H1 (cell line): ENCODE measurements around the gene GPR155. TPM values are rescaled to one million over a fixed set of nuclear protein-coding genes. Genes with fewer than 3 reads are reported as not detected.

Experiments used
- CTCF ChIA-PET: fragments of 300-600 bp; sonication (Branson Sonifier 250); formaldehyde crosslinking; loops from one replicate; lab custom pipeline; 2021; ENCODE audit not compliant: partially characterized antibody; lab: Charles Lee
- POLR2A ChIA-PET: fragments of 300-600 bp; sonication (Branson Sonifier 250); formaldehyde crosslinking; loops from one replicate; lab custom pipeline; 2021; ENCODE audit warnings: inconsistent platforms; ENCODE audit not compliant: partially characterized antibody; lab: Charles Lee
- DNase-seq, 2 experiments: peaks; one replicate each; pipeline versions ENCODE4 v3.0.0 to v3.0.0-alpha.2; 2010 to 2022; ENCODE audit warnings: low spot score in 2 of 2, low read depth in 1 of 2, mixed read lengths in 1 of 2
- FAIRE-seq: peaks from 2 replicates; lab custom pipeline; 2011; peaks lifted over from hg19 to GRCh38; lab: Jason Lieb, UNC
- H2AFZ ChIP-seq: 2 replicates; pipeline ENCODE4 v1.8.1; 2012; ENCODE audit warnings: low read length, inconsistent platforms
- H2AK5ac ChIP-seq: 2 replicates; pipeline ENCODE4 v1.6.1; 2013; ENCODE audit warnings: low read depth, low read length
- H2BK120ac ChIP-seq: replicated peaks from 2 replicates; pipeline ENCODE3; 2013; ENCODE audit warnings: low read depth, low read length, inconsistent platforms
- H2BK12ac ChIP-seq: 2 replicates; pipeline ENCODE4 v1.6.1; 2013; ENCODE audit warnings: low read depth, low read length
- H2BK15ac ChIP-seq: 2 replicates; pipeline ENCODE4 v1.6.1; 2013; ENCODE audit warnings: low read length
- H2BK20ac ChIP-seq: 2 replicates; pipeline ENCODE4 v1.6.1; 2013; ENCODE audit warnings: low read length
- H2BK5ac ChIP-seq: 2 replicates; pipeline ENCODE4 v1.6.1; 2013; ENCODE audit warnings: low read depth, low read length
- H3K14ac ChIP-seq: 2 replicates; pipeline ENCODE4 v1.6.1; 2013; ENCODE audit warnings: inconsistent platforms; ENCODE audit not compliant: insufficient read length
- H3K18ac ChIP-seq: 2 replicates; pipeline ENCODE4 v1.6.1; 2013; ENCODE audit warnings: low read length; ENCODE audit errors: extremely low read depth
- H3K23ac ChIP-seq: 2 replicates; pipeline ENCODE4 v1.6.1; 2013; ENCODE audit warnings: inconsistent platforms; ENCODE audit not compliant: insufficient read length
- H3K23me2 ChIP-seq: 2 replicates; pipeline ENCODE4 v1.6.1; 2013; ENCODE audit warnings: low read depth, low read length
- H3K27ac ChIP-seq: 2 replicates; pipeline ENCODE4 v1.6.1; 2011; ENCODE audit warnings: low read depth, low read length, inconsistent platforms
- H3K27me3 ChIP-seq, 4 experiments: replicated peaks in 1 of 4; 1 replicate in 1 of 4; 2 replicates in 3 of 4; pipeline versions ENCODE4 v1.6.1 to v1.8.1; 2011 to 2013; ENCODE audit warnings: low read length in 3 of 4, mild to moderate bottlenecking in 3 of 4, inconsistent platforms in 2 of 4, mixed read lengths in 2 of 4, moderate library complexity in 1 of 4; ENCODE audit not compliant: control insufficient read depth in 3 of 4, insufficient read depth in 3 of 4; ENCODE audit errors: extremely low read depth in 1 of 4
- H3K36me3 ChIP-seq, 4 experiments: 2 replicates each; pipeline versions ENCODE4 v1.6.1 to v1.8.1; 2011 to 2013; ENCODE audit warnings: mild to moderate bottlenecking in 4 of 4, low read length in 3 of 4, moderate library complexity in 2 of 4, control low read depth in 1 of 4, inconsistent platforms in 1 of 4; ENCODE audit not compliant: insufficient read depth in 4 of 4, control insufficient read depth in 2 of 4
- H3K4ac ChIP-seq: replicated peaks from 2 replicates; pipeline ENCODE3; 2013; ENCODE audit warnings: low read length, low read depth, mixed read lengths, inconsistent platforms; ENCODE audit not compliant: insufficient read length
- H3K4me1 ChIP-seq, 4 experiments: replicated peaks in 1 of 4; 1 replicate in 1 of 4; 2 replicates in 3 of 4; pipeline versions ENCODE4 v1.6.1 to v1.8.1; 2011 to 2013; ENCODE audit warnings: low read length in 3 of 4, inconsistent platforms in 2 of 4, mixed read lengths in 1 of 4; ENCODE audit not compliant: insufficient read depth in 4 of 4, control insufficient read depth in 3 of 4
- H3K4me2 ChIP-seq, 2 experiments: 2 replicates each; pipeline versions ENCODE4 v1.6.1 to v1.8.1; 2011 to 2013; ENCODE audit warnings: low read depth in 2 of 2, low read length in 2 of 2, control low read depth in 1 of 2, inconsistent platforms in 1 of 2, mild to moderate bottlenecking in 1 of 2; ENCODE audit not compliant: insufficient read depth in 1 of 2
- H3K4me3 ChIP-seq, 4 experiments: fragments of 200-600, 300-600 bp in 1 of 4; sonication (generic), shearing (Covaris generic), sonication (Bioruptor Twin) in 1 of 4; 2 replicates each; pipeline versions ENCODE4 v1.5.1 to v1.8.1; 2011 to 2016; ENCODE audit warnings: low read length in 4 of 4, low read depth in 3 of 4, control low read depth in 2 of 4, inconsistent platforms in 2 of 4, mild to moderate bottlenecking in 2 of 4, mixed read lengths in 1 of 4, moderate library complexity in 1 of 4; ENCODE audit not compliant: insufficient read depth in 2 of 4; ENCODE audit errors: extremely low read depth in 1 of 4
- H3K56ac ChIP-seq: replicated peaks from 2 replicates; pipeline ENCODE3; 2013; ENCODE audit warnings: low read depth, mild to moderate bottlenecking, mixed read lengths, low read length, inconsistent platforms; ENCODE audit not compliant: insufficient read length
- H3K79me1 ChIP-seq: 2 replicates; pipeline ENCODE4 v1.6.1; 2013; ENCODE audit warnings: low read depth, low read length, control low read depth
- H3K79me2 ChIP-seq, 2 experiments: 2 replicates each; pipeline versions ENCODE4 v1.6.1 to v1.8.1; 2012 to 2013; ENCODE audit warnings: low read length in 2 of 2, mild to moderate bottlenecking in 2 of 2, inconsistent platforms in 1 of 2; ENCODE audit not compliant: insufficient read depth in 2 of 2, control insufficient read depth in 1 of 2
- H3K9ac ChIP-seq, 4 experiments: replicated peaks in 1 of 4; 1 replicate in 1 of 4; 2 replicates in 3 of 4; pipeline versions ENCODE4 v1.6.1 to v1.8.1; 2011 to 2013; ENCODE audit warnings: low read depth in 3 of 4, low read length in 3 of 4, control low read depth in 2 of 4, mild to moderate bottlenecking in 2 of 4, moderate library complexity in 2 of 4, inconsistent platforms in 1 of 4; ENCODE audit errors: extremely low read depth in 1 of 4
- H3K9me3 ChIP-seq, 2 experiments: 2 replicates each; pipeline versions ENCODE4 v1.6.1 to v1.8.1; 2012 to 2013; ENCODE audit warnings: mild to moderate bottlenecking in 2 of 2, moderate library complexity in 2 of 2, control low read depth in 1 of 2, inconsistent platforms in 1 of 2, low read depth in 1 of 2, low read length in 1 of 2, mixed read lengths in 1 of 2; ENCODE audit not compliant: insufficient read depth in 2 of 2
- H4K20me1 ChIP-seq, 2 experiments: replicated peaks in 1 of 2; 2 replicates each; pipeline versions ENCODE3 to v1.8.1; 2011 to 2013; ENCODE audit warnings: inconsistent platforms in 2 of 2, low read length in 2 of 2, mild to moderate bottlenecking in 1 of 2; ENCODE audit not compliant: insufficient read depth in 2 of 2, control insufficient read depth in 1 of 2
- H4K5ac ChIP-seq: 2 replicates; pipeline ENCODE4 v1.6.1; 2013; ENCODE audit warnings: low read length, low read depth, mixed read lengths, inconsistent platforms; ENCODE audit not compliant: insufficient read length
- H4K8ac ChIP-seq: 2 replicates; pipeline ENCODE4 v1.8.0; 2013; ENCODE audit warnings: mild to moderate bottlenecking, moderate library complexity, low read length, inconsistent platforms; ENCODE audit not compliant: insufficient read depth; ENCODE audit errors: extremely low read depth
- H4K91ac ChIP-seq: replicated peaks from 2 replicates; pipeline ENCODE3; 2013; ENCODE audit warnings: low read length, mixed read lengths, inconsistent platforms; ENCODE audit not compliant: insufficient read length
- TAF7 ChIP-seq: optimal IDR thresholded peaks from 2 replicates; pipeline ENCODE3; 2011; ENCODE audit warnings: low read depth, mild to moderate bottlenecking, inconsistent platforms, low read length, moderate library complexity, borderline replicate concordance
- WGBS, 2 experiments: shearing (Covaris generic) in 1 of 2; methylation state at CpG; one replicate each; pipeline versions ENCODE4 v1.1.6 to v1.1.7; 2013 to 2015; ENCODE audit warnings: low lambda C conversion rate in 2 of 2, mixed read lengths in 2 of 2, inconsistent platforms in 1 of 2, low coverage in 1 of 2, missing lambda C conversion rate in 1 of 2; ENCODE audit not compliant: insufficient replicate concordance in 2 of 2, insufficient coverage in 1 of 2, insufficient read length in 1 of 2; ENCODE audit errors: extremely low coverage in 1 of 2, missing lambda C conversion rate in 1 of 2; 5-methylcytosine and 5-hydroxymethylcytosine counted together
- polyA plus RNA-seq, 7 experiments: library from polyadenylated mRNA; depleted of rRNA in 3 of 7; stranded (reverse) in 5 of 7; unstranded in 2 of 7; fragments of >200 nt in 5 of 7; fragments of 200-250 nt in 2 of 7; gene quantifications; 1 replicate in 5 of 7; 2 replicates in 1 of 7; 4 replicates in 1 of 7; pipeline versions ENCODE4 v1.2.1 to v1.2.3, GENCODE V29; 2011 to 2013; ENCODE audit warnings: missing spikeins in 2 of 7, mixed read lengths in 2 of 7
- total RNA-seq: library from RNA; stranded (reverse); fragmentation: NEBNext Ultra II Directional; extraction: Animal tissue kit (Norgen Biotek cat#: 25700); gene quantifications from 2 replicates; pipeline ENCODE4 v1.2.1, GENCODE V29; 2021

GPR155 gene
- total and polyA plus RNA-seq, 2 of the 8 experiments (the other 6 are each of a cell fraction or from before 2014, with no cell fraction given): 0.26 to 2.1 TPM

DNA sequence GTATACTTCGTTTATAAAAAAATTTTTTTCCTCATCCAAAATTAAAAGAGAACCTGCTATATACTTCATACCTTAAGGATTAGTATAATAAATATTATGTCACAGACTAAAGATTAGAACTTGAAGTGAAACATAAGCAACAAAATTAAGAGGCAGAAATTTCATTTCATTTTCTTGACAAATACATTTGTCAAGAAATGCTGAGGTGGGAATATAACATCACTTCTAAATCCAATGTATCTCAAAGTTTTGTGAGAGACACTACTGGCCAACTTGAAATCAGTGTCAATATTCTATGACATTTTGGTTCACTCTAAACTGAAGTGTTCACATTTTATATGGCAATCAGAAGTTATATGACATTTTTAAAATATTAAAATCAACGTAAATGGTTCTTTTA lies 47.5 kb downstream of the GPR155 start:
- no peak for DNase-seq
- TF ChIP-seq TAF7: no peak

More for the DNA sequence above, 47.5 kb downstream of the GPR155 start:
- Histone ChIP-seq H3K14ac (no peak overlapping the region), H3K4me3 (no peak overlapping the region), H3K9me3 (no peaks in the 10 kb centered on the region), H3K18ac (no peak overlapping the region), H2BK5ac (no peak overlapping the region), H3K23me2 (no peaks in the 10 kb centered on the region), H2BK15ac (no peak overlapping the region), H2BK20ac (no peak overlapping the region), H3K27ac (no peak overlapping the region), H3K23ac (no peak overlapping the region), H3K56ac (no peak overlapping the region), H3K36me3 (no peaks in the 10 kb centered on the region), H3K79me1 (no peaks in the 10 kb centered on the region), H4K20me1 (no peaks in the 10 kb centered on the region), H4K91ac (no peak overlapping the region), H3K9ac (no peak overlapping the region), H3K4me2 (no peak overlapping the region), H2AFZ (no peak overlapping the region), H2AK5ac (no peak overlapping the region), H4K8ac (no peak overlapping the region), H3K4ac (no peak overlapping the region), H3K27me3 (no peaks in the 10 kb centered on the region), H2BK120ac (no peak overlapping the region), H2BK12ac (no peak overlapping the region), H3K4me1 (no peaks in the 10 kb centered on the region), H3K79me2 (no peaks in the 10 kb centered on the region), H4K5ac (no peak overlapping the region)
- POLR2A ChIA-PET: no interaction called here
- CTCF ChIA-PET: no interaction called here
- WGBS, 2 experiments: 84% methylated on average over 2 of the region's 2 CpGs; no CpG with 5 or more reads in 1 of the 2 experiments
- FAIRE-seq: no peak
